ENCODE data around the gene RPP30. TPM values are rescaled to one million over a fixed set of nuclear protein-coding genes. Genes with fewer than 3 reads are reported as not detected.

Gene RPP30
- total and polyA plus RNA-seq, 2 donors, result 27.7 to 70.9 TPM

DNA sequence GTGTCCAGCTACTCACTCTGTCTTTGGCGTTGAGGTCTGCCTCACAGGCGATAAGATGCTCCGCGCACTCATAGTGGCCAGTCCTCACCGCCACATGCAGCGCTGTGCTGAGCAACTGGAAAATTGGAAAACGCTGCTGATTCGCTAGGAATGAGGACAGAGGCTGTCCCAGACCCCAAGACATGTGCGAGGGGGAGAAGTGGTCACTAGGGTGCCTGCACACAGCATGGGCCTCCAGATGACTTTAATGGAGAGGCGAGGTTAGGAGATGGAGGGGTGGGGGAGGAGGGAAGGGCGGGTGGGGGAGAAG is 43.9 kb downstream of the RPP30 start:
- Histone ChIP-seq H3K36me3 (ENCODE audit: insufficient read depth) (no peaks in the 10 kb centered on the region), H3K4me3 (ENCODE audit: low read depth, low read length) (no peak overlapping the region), H3K27ac (ENCODE audit: low read depth) (no peak overlapping the region), H3K4me1 (ENCODE audit: insufficient read depth) (no peaks in the 10 kb centered on the region)
- WGBS, result 85% methylated on average over 11 of the region's 11 CpGs
- DNase-seq (ENCODE audit: extremely low spot score), result no peak

DNA sequence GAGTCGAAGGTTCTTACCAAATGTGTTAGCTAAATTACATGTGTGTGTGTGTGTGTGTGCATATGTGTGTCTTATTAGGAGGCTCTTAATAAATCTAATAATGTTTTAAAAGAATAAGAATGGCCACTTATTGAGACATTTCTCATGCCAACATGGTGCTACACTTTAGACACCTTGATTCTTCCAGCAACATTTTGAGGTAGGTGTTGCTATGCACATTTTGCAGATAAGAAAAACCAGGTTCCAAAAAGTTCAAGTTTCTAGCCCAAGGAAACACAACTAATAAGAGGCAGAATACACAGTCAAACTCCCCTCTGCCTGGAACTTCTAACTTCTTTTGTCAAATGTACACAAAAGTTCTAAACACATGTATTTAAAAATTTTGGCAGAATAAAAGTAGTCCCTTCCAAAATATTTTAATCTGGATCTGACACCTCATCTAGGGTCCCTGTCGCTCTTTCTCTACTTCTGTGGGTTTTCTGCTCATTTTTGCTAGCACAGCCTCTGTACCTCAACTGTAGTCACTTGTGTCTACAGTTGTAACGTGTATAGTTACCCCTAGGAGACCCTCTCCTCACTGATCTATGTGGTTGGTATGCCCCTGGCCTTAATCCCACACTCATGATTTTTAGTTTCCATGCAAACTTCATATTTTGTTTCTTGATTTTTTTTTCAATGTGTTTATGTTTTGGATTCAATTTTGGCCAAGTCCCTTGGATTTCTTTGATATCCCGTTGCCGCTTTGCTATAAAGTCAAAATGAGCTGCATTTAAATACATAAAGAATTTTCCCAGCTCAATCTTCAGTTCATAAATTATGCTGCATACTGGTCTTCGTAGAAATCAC is 44.8 kb downstream of the RPP30 start:
- Histone ChIP-seq H3K36me3 (ENCODE audit: insufficient read depth) (no peaks in the 10 kb centered on the region), H3K27ac (ENCODE audit: low read depth) (no peak overlapping the region), H3K4me3 (ENCODE audit: low read depth, low read length) (no peak overlapping the region), H3K4me1 (ENCODE audit: insufficient read depth) (no peaks in the 10 kb centered on the region)
- WGBS, result 76% methylated on average over 6 of the region's 6 CpGs
- no peak for DNase-seq (ENCODE audit: extremely low spot score)

DNA sequence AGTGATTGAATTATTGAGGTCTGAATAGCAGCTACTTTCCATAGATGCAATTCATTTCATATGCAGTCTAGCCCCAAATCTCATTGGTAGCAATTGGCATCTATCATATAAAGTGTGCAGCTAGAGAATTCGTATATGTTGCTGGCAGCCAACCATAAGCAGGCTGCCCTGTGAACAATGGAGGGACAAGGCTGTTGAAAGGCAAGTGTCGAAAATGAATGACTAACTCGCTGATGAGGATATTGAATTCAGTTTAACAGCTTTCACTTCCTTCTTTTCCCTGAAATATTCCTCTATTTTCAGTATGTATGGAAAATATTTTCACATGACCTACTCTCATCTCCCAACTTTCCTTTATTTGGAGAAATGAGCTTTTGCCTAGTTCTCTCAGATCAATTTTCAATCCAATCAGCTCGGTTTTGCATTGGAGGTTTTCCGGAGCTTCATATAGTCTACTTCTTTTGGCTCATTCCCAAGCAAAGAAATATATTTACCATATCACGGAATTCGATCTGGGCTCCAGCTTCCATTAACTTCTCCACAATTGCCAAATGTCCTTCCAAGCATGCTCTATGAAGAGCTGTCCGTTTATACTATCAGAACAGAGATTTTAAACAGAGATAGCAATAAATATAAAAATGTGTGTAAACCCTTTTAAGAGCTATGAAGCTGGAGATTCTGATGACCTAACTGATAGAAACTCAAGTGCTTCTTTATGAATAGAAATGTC is 45.6 kb downstream of the RPP30 start:
- Histone ChIP-seq H3K4me1 (ENCODE audit: insufficient read depth) (no peaks in the 10 kb centered on the region), H3K4me3 (ENCODE audit: low read depth, low read length) (no peak overlapping the region), H3K27ac (ENCODE audit: low read depth) (no peak overlapping the region), H3K36me3 (ENCODE audit: insufficient read depth) (no peaks in the 10 kb centered on the region)
- WGBS, result 62% methylated on average over 8 of the region's 8 CpGs
- peak; percentile 32 for DNase-seq (ENCODE audit: extremely low spot score)

DNA sequence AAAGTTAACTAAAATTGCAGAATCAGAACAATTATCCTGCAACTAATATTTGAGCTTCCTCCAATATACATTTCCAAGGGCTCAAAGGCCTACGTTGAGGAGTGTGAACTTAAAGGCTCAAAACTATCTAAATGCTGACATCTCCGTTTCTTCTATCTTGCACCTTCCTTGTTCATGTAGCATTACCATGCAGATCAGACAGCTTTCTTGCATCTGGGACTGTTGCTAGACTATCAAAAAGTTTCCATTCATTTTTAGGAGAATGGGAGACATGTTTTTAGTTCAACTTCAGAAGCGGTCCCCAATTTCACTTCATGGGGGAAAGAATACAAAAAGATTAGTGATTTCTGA is 46.2 kb downstream of the RPP30 start:
- WGBS, result 56% methylated on average over 3 of the region's 3 CpGs
- no peak for DNase-seq (ENCODE audit: extremely low spot score)
- Histone ChIP-seq H3K36me3 (ENCODE audit: insufficient read depth) (no peaks in the 10 kb centered on the region), H3K4me1 (ENCODE audit: insufficient read depth) (no peaks in the 10 kb centered on the region), H3K4me3 (ENCODE audit: low read depth, low read length) (no peak overlapping the region), H3K27ac (ENCODE audit: low read depth) (no peak overlapping the region)

DNA sequence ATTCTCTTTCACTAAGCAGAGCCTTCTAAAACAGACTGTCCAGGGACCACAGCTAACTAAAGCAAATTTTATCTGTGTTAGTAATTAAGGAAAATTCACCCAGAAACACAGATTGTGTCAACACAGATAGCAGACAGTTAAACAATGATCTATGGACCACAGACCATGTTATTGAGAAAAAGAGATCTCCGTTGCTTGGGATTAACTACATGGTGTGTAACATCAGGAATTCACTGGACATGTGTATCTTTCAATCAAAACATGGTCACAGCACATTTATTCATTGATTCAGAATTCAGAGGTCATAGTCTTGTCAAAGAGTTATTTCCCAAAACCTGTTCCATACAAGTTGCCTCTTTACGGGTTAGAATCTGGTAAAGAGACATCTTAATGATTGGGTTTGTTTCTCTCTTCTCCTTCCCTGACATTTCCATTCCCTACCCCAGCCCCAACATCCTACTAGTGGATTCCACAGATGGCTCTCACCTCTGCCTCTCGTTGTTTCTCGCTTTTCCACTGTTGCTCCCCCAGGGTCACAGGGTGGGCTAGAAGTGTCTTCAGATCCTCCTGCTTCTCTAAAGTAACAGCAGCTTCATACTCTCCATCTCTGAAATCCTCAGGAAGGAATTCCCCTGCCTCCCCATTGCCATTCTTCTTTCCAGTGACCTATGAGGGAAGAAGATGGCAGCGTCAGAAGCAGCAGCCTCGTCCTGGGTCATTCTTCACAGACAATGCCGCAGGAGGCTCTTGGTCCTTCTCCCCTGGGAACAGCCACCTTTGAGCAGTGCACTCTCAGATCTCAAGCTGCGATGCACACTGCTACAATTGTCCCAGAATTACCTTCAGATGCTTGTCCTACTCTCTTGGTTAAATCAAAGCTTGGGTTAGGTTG is 48.2 kb downstream of the RPP30 start:
- Histone ChIP-seq H3K4me1 (ENCODE audit: insufficient read depth) (no peaks in the 10 kb centered on the region), H3K27ac (ENCODE audit: low read depth) (no peak overlapping the region), H3K36me3 (ENCODE audit: insufficient read depth) (no peaks in the 10 kb centered on the region), H3K4me3 (ENCODE audit: low read depth, low read length) (no peak overlapping the region)
- DNase-seq (ENCODE audit: extremely low spot score), result no peak
- WGBS, result 89% methylated on average over 8 of the region's 8 CpGs

DNA sequence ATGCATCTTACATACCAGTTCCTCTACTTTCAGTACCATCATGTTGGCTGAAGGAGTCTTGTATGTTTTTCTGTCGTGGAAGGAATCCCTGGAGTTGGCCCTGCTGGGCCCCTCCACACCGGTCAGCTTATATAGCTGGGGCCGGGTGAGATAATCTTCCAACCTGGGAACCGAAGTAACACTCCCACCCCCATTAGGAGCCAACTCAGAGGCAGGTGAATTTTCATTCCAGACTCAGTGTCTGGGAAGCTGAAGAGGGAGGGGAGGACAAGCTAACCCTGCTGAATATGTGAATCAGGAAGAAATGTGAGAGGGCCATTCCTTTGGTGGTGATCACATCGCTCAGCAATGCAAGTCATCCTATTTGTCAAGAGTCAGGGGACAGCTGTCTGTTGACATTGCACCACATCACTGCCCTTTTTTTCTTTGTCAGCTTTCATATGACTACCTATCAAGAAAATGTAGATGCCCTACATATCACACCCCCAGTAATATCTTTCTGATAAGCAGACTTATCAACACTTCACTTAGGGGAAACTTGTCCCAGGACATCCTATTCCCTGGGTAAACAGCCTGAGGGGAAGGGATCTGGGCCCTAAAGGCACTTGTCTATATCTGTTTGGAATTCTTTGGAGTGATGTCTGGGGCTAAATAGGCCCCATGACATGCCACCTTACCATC is 49.4 kb downstream of the RPP30 start, which contains the start of gene ANKRD1:
Gene ANKRD1, minus strand, starts transcription at position 102 of the 681 bp plus-strand sequence. Its CDS starts 60 bp downstream, at position 42.
- no peak for DNase-seq (ENCODE audit: extremely low spot score)
- H3K27ac ChIP-seq (ENCODE audit: low read depth), result no peak within 1 kb of the TSS
- 61% methylated on average over 5 of the region's 5 CpGs for WGBS
- H3K4me1 ChIP-seq (ENCODE audit: insufficient read depth), result no peaks in the 10 kb centered on the region
- no peaks in the 10 kb centered on the region for H3K36me3 ChIP-seq (ENCODE audit: insufficient read depth)
- no peak within 1 kb of the TSS for H3K4me3 ChIP-seq (ENCODE audit: low read depth, low read length)

DNA sequence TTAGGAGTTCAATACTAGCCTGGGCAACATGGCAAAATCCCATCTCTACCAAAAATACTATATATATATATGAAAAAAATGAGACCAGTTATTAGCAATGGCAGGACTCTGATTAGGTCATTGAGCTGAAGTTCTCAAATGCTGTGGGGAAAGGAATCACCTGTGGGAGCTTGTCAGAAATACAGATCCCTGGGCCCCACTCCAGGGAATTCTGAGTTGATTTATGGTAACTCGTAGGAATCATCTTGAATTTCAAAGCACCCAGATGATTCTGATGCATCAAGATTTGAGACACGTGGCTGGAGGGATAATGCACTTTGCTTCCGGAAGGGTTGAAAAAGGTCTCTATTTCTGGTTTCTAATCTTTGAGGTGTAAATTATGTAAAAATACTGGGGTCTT is 50.1 kb downstream of the RPP30 start:
- H3K27ac ChIP-seq (ENCODE audit: low read depth), result no peak overlapping the region
- H3K4me3 ChIP-seq (ENCODE audit: low read depth, low read length), result no peak overlapping the region
- no peaks in the 10 kb centered on the region for H3K4me1 ChIP-seq (ENCODE audit: insufficient read depth)
- no peak for DNase-seq (ENCODE audit: extremely low spot score)
- no peaks in the 10 kb centered on the region for H3K36me3 ChIP-seq (ENCODE audit: insufficient read depth)
- 83% methylated on average over 3 of the region's 3 CpGs for WGBS

DNA sequence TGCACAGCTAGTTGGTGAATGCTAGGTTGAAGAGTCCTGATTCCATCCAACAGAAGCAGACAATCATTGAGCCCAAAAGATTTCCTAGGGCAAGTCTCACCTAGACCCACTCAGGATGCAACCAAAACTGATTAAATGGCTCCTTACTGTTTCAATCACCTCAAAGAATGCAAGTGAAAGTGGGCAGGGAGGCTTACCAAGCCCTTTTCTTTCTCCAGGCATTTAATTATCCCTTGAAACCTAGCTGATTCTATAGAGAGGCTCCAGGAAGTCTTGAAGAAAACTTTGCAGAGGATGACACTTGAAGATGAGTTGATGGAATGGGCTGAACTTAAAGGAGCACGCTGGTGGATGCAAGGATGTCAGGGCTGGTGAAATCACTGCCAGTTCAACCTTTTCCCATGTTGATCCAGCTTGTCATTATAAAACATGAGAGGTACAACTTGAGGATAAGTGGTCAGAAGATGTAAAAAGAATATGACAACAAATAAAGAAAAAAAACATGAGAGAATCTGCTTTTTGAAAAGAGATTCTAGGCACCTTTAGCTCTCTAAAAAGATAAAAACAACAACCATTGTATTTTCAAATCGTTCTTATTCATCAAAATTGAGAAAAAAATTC is 51.4 kb downstream of the RPP30 start:
- Histone ChIP-seq H3K4me1 (ENCODE audit: insufficient read depth) (no peaks in the 10 kb centered on the region), H3K4me3 (ENCODE audit: low read depth, low read length) (no peak overlapping the region), H3K27ac (ENCODE audit: low read depth) (no peak overlapping the region), H3K36me3 (ENCODE audit: insufficient read depth) (no peaks in the 10 kb centered on the region)
- no peak for DNase-seq (ENCODE audit: extremely low spot score)
- 76% methylated on average over 2 of the region's 2 CpGs for WGBS

DNA sequence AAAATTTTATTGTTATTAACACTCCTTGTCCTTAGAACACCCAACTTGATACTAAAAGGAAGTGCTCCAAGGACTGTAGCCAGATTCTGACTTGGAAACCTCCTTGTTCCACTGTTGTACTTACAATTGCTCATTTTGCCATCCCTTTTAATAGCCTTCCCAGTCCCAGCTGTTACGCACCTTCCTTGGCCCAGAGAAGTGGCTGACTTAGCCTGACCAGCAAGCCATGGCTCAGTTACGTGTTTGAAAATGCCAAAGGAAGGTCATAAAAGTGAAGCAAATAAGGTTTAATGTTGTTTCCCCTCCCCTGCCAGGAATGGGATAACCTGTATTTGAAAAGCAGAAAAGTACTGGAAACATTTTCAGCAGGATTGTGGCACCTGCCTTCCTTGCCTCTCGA is 52.8 kb downstream of the RPP30 start:
- Histone ChIP-seq H3K36me3 (ENCODE audit: insufficient read depth) (no peaks in the 10 kb centered on the region), H3K27ac (ENCODE audit: low read depth) (no peak overlapping the region), H3K4me3 (ENCODE audit: low read depth, low read length) (no peak overlapping the region), H3K4me1 (ENCODE audit: insufficient read depth) (no peaks in the 10 kb centered on the region)
- 85% methylated on average over 3 of the region's 3 CpGs for WGBS
- no peak for DNase-seq (ENCODE audit: extremely low spot score)

DNA sequence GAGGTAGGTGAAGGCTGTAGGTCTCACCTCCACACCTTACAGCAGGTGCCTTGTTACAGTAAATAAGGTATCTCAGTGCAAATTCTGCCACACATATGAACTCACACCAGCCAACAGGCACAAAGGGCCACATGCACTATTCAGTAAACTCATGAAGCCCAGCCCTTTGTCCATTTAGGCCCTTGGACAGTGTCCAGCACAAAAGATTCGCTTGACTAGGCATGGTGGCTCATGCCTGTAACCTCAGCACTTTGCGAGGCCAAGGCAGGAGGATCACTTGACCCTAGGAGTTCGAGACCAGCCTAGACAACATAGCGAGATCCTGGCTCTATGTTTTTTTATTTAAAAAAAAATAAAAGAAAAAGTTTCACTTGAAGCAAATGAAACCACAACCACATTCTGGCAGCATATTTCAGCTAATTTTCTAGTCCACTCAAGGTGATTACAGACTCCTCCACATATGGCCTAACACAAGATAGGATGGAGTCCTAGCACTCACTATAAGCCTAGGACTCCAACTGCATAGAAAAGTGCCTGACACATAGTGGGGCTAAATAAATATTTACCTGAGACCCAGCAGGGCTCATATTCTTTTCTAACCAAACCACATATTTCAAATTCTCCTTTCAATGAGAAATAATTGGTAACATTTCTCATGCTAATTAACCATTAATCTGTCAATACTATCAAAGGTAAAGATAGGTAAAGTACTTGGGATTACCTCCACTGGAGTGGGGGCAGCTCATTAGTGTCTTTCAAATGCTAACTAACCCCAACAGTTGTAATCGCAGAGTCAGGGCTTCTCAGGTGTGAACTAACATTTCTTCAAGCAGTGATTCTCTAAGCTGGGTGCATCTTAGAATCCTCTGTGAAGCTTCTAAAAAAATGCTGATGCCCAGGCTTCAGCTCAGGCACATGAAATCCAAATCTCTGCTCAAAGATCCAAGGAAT is 53.6 kb downstream of the RPP30 start:
- no peaks in the 10 kb centered on the region for H3K4me1 ChIP-seq (ENCODE audit: insufficient read depth)
- 93% methylated on average over 5 of the region's 5 CpGs for WGBS
- H3K4me3 ChIP-seq (ENCODE audit: low read depth, low read length), result no peak overlapping the region
- no peaks in the 10 kb centered on the region for H3K36me3 ChIP-seq (ENCODE audit: insufficient read depth)
- no peak for DNase-seq (ENCODE audit: extremely low spot score)
- no peak overlapping the region for H3K27ac ChIP-seq (ENCODE audit: low read depth)

DNA sequence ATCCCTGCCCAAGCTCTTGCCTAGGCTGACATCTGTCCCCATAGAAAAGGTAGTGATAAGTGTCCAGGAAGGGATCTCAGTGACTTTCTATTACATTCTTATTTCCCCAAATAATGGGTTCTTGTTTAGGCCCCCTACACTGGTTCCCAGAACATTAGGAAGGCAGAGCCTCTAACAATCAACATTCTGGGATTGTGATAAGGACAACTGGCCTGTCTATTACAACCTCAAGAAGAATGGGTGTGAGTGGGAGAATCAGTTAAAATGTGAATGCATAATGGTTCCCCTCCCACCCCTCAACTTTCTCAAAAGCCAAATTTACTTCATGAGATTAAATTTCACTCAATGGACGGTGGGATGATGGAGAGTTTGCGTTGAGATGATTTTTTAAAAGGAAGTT is 55.5 kb downstream of the RPP30 start:
- H3K36me3 ChIP-seq (ENCODE audit: insufficient read depth), result no peaks in the 10 kb centered on the region
- no peaks in the 10 kb centered on the region for H3K4me1 ChIP-seq (ENCODE audit: insufficient read depth)
- WGBS, result 90% methylated on average over 2 of the region's 2 CpGs
- H3K4me3 ChIP-seq (ENCODE audit: low read depth, low read length), result no peak overlapping the region
- H3K27ac ChIP-seq (ENCODE audit: low read depth), result no peak overlapping the region
- DNase-seq (ENCODE audit: extremely low spot score), result no peak

DNA sequence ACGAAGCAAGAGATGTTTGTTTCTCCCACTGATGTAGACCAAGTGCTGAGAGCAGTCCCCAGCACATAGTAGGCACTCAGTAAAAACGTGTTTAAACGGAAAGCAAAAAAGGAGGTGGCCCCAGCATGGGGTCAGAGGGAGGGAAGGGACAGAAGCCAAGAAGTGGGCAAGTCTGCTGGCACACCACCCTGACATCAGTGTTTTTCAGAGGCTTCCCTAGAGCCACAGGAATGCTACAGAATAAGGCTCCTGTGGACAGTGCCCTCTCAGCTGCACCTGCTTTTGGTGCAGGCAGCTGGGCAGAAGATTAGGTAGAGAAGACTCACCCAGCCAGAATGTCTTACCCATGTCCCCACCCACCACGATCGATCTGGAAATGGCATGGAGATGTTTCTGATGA is 57.4 kb downstream of the RPP30 start:
- Histone ChIP-seq H3K27ac (ENCODE audit: low read depth) (no peak overlapping the region), H3K4me1 (ENCODE audit: insufficient read depth) (no peaks in the 10 kb centered on the region), H3K4me3 (ENCODE audit: low read depth, low read length) (no peak overlapping the region), H3K36me3 (ENCODE audit: insufficient read depth) (no peaks in the 10 kb centered on the region)
- WGBS, result 67% methylated on average over 5 of the region's 5 CpGs
- no peak for DNase-seq (ENCODE audit: extremely low spot score)
